Activated CD4-positive, alpha-beta T cell treated with anti-CD3 and anti-CD28 coated beads, Interleukin-2, amount 50 U/mL, for 4 hours (primary cell): ENCODE data around the gene PAK2.
"Not testable (repeated sequence)": the region's sequence is repeated elsewhere in the genome, so short reads cannot be mapped to it uniquely, and the experiment has no call there.

Experiments
- DNase-seq, 2 experiments: peaks; one replicate each; pipeline ENCODE4 v3.0.0-alpha.2; 2020

The PAK2 gene

GRCh38 chr3:196739671-196740480, at the start of gene PAK2:
Gene PAK2, plus strand, starts transcription at chr3:196739857. Its CDS starts 42,790 bp downstream, at chr3:196782647.
- peak; percentile 86 to 89 for DNase-seq

DNA sequence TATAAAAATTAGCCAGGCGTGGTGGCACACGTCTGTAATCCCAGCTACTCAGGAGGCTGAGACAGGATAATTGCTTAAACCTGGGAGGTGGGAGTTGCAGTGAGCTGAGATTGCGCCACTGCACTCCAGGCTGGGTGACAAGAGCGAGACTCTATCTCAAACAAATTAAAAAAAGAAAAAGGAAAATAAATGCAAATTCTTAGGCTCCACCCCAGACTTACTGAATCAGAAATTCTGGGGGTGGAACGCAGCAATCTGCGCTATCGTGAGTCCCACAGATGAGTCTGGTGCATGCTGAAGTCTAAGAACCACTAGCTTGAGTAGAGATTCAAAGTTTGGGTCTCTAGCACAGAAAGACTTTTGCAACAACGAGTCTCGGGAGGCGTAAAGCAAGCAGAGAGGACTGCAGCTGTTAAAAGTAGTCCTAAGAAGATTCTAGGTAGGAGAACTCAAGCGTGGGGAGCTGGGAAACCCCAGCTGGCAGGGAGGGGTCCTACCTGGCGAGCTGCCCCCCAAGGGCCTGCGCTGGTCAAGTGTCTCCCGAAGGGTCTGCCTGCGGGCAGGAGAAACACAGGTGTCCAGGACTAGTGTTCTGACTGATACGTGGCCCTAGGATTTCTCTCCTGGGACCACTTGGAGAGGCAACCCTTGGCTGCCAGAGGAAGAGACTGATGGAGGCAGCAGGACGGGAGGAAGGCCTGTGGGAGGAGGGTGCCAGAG, 49.6 kb upstream of the PAK2 start:
- DNase-seq, result no peak

DNA sequence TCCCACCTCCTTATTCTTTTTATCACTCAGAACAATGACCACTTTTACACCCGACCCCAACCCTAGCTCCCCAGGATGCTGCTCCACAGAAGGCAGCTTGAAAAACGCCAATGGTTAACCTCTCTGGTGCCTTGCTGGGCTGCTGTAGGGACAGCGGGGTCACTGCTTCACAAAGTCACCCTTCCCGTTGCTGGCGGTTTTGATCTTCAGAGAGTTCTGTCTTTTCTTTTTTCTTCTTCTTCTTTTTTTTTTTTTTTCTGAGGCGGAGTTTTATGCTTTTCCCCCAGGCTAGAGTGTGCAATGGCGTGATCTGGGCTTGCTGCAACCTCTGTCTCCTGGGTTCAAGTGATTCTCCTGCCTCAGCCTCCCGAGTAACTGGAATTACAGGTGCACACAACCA, 48.3 kb upstream of the PAK2 start:
- DNase-seq, result no peak

DNA sequence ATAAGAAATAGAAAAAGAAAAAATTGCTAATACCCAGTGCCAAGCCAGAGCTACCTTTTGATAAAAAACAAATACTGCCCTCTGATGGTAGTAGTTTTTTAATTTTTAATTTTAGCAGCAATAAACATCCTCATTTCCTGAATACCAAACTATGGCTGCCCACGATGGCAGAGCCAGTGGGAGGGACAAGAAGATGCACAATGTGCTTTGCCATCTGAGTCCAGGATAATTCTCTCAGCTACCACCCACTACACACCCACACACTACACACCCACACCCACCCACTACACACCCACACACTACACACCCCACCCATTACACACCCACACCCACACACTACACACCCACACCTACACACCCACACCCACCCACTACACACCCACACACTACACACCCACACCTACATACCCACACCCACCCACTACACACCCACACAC, 45.4 kb upstream of the PAK2 start:
- peak; percentile 9 to 13 for DNase-seq

DNA sequence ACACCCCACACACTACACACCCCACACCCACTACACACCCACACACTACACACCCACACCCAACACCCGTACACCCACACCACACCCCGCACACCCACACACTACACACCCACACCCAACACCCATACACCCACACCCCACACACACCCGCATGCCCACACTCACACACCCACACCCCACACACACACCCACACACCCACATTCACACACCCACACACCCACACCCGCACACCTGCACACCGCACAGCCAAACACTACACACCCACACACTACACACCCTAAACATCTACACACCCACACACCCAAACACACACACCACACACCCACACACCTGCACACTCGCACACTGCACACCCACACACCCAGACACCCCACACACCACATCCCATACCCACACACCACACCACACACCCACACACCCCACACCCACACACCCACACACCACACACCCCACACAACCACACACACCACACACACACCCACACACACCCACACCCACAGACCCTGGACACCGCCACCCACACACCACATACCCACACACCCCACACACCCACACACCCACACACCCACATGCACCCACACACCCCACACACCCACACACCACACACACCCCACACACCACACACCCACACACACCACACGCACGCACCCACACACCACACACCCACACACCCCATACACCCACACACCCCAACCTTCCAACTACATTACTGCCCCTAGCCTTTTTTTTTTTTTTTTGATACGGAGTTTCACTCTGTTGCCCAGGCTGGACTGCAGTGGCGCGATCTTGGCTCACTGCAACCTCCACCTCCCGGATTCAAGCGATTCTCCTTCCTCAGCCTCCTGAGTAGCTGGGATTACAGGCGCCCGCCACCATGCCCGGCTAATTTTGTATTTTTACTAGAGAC, 44.5 kb upstream of the PAK2 start:
- peak; percentile 20 to 30 for DNase-seq

- DNase-seq, result no peak
Observed at GRCh38 chr3:196695849-196696226, 43.8 kb upstream of the PAK2 start.

DNA sequence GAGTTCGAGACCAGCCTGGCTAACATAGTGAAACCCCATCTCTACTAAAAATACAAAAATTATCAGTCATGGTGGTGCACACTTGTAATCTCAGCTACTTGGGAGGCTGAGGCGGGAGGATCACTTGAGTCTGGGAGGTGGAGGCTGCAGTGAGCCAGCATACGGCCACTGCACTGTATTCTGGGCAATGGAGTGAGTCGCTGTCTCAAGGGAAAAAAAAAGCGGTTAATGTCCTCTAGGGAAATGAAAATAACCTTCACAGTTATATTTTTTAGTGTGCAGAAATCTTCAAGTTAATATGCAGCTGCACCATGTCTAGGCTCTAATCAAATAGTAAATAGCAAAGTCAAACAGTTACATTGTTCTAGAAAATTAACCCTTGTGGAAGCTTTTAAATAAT, 42.4 kb upstream of the PAK2 start:
- no peak for DNase-seq

GRCh38 chr3:196699749-196700148, 39.9 kb upstream of the PAK2 start:
- no peak for DNase-seq

GRCh38 chr3:196700801-196701200, 38.9 kb upstream of the PAK2 start:
- no peak for DNase-seq

DNA sequence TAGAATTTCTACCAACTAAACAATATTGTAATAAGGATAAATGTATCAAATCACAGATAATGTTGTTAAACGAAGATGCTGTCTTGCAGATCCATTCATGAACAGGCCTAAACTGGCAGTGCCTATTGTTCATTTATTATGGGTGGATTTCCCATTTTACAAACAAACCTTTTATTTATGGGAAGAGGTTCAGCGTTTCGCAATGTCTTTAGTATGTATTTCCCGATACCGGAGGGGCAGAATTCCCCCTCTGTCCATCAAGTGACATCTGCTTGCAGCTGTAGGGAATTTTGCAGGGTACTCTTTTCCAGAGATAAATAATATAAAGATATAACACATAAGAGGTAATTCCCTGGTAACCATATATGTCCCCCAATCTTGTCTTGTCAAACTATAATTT, 33.3 kb upstream of the PAK2 start:
- no peak for DNase-seq

DNA sequence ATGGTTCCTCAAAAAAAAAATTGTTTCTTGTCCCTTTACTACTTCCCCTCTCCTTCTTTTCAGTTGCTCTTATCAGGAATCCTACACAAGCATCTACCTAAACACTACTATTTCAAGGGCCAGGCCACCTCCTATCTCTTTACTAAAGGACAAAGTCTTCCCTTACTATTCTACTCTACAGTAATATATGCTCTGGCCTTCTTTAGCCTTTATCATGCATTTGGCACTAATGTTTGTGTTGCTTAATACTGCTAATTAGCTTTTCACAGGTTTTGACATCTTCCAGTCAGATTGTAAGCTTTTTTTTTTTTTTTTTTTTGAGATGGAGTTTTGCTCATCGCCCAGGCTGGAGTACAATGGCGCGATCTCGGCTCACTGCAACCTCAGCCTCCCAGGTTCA, 32.9 kb upstream of the PAK2 start:
- no peak for DNase-seq

GRCh38 chr3:196707566-196707965, 32.1 kb upstream of the PAK2 start:
- no peak for DNase-seq

DNA sequence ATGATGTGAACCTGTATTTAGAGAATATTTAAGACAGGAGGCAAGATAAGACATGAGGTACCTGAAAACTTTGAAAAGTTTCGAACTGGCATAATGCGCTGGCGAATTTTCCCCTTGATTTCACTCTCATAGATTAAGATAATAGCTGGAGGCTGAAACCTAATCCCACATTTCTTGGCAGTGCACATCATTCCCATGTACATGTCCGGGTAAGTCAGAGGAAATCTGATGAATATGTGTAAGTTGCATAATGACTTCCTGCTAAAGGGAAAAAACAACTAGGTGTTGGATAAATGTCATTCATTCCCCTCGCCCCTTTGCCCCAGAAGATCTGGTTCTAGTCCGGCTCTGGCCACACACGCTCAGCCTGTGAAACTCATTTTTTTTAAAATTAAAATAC, 31.2 kb upstream of the PAK2 start:
- no peak for DNase-seq

GRCh38 chr3:196711838-196712513, 27.7 kb upstream of the PAK2 start, which contains the start of the genes CEP19 and PIGX:
Gene CEP19, minus strand, starts transcription at chr3:196712250. Its CDS starts 3,593 bp downstream, at chr3:196708657.
Gene PIGX, plus strand, starts transcription at chr3:196712377.
- DNase-seq, result peak; percentile 79 to 84

- DNase-seq, result peak; percentile 56 to 58
Observed at GRCh38 chr3:196712514-196713413, 26.9 kb upstream of the PAK2 start.

DNA sequence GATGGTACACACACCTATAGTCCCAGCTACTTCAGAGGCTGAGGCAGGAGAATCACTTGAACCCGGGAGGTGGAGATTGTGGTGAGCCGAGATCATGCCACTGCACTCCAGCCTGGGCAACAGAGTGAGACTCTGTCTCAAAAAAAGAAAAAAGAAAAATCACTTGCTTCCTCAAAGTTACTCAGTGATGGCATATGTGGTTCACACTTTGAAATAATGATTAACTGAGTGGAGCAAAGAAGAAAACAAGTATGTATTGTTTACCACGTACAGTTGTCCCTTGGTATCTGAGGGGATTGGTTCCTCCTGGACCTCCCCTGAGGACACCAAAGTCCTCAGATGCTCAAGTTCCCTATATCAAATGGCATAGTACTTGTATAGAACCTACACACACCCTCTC, 22.5 kb upstream of the PAK2 start:
- not testable (repeated sequence) for DNase-seq

DNA sequence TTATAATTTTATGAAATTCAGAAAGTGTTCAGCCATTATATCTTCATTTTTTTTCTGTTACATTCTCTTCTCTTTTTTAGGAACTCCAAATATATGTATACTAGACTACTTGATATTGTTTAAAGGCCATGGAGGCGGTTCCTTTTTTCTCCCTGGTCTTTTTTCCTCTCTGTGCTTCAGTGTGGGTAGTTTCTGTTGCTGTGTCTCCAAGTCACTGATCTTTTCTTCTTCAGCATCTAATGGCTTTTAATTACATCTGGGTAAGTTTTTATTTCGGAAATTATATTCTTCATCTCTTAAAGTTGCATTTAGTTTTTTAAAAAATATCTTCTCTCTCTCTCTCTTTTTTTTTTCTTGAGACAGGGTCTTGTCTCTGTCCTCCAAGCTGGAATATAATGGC, 18.6 kb upstream of the PAK2 start:
- no peak for DNase-seq

GRCh38 chr3:196726788-196727675, 12.6 kb upstream of the PAK2 start:
- peak in 1 of 2 experiments; percentile 20 for DNase-seq

DNA sequence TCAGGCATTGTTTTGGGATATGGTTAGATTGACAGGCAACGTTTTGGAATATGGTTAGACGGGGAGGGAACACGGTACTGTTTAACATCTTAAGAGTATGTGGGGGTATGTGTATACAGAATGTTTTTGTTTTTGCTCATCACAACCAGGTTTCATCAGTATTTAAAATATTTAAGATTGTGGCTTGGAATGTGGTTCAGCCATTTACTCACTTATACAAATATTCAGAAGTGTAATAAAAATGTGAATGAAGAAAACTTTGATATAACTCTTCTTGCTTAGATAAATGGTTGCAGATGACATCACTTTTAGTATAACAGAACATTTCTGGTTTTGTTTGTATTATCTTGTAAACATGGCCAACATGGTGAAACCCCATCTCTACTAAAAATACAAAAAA, 3.9 kb upstream of the PAK2 start:
- DNase-seq, result no peak

GRCh38 chr3:196736670-196737374, 2.8 kb upstream of the PAK2 start:
- DNase-seq, result no peak
